ENCODE data around the gene SUCLG2.

Gene SUCLG2

DNA sequence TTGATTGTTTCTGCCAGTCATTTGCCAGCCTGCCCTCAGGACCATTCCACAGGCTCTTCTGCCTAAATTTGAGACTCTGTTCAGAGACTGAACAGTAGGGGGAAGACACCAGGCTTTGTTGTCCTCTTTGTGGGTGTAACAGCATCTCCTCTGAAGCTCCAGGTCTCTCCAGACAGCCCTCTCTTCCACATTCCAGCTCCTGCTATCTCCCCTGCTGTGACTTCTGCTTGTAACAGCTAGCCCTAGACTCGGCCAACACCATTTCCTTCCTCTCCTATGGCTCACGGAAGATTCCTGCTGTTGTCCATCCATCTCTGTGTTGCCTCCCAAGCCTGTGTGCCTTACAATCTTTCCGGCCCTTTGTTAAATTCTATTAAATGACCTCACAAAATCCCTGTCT, 40.2 kb downstream of the SUCLG2 start:
- Histone ChIP-seq H3K36me3 (ENCODE audit: insufficient read depth, low read length) (no peaks in the 10 kb centered on the region), H3K9me3 (ENCODE audit: control insufficient read depth, insufficient read depth, low read length) (no peaks in the 10 kb centered on the region), H3K4me1 (ENCODE audit: insufficient read depth, low read length) (peaks cover 8% of the 10 kb centered on the region; the same call in 1 of the 2 replicates), H3K9ac (ENCODE audit: low read depth, low read length) (no peak overlapping the region)

DNA sequence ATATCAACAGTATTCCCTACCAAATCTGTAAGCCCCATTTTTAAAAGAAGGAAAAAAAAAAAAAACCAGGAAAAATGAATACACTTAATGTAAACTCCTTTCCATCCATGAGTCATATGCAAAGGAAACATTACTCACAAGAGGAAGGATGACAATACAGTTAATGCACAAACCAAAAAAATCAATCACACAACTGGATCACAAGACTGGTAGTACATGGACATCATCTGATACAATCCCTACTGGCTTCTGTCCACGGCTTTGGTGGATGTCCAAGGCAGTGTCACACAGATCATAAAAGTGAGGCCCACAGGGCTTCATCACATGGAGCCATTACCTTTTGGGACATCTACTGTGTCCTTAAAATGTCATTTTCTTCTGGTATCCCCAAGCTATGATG, 44.0 kb downstream of the SUCLG2 start:
- no peak overlapping the region for H3K9ac ChIP-seq (ENCODE audit: low read depth, low read length)
- H3K9me3 ChIP-seq (ENCODE audit: control insufficient read depth, insufficient read depth, low read length): no peaks in the 10 kb centered on the region
- H3K36me3 ChIP-seq (ENCODE audit: insufficient read depth, low read length): no peaks in the 10 kb centered on the region
- H3K4me1 ChIP-seq (ENCODE audit: insufficient read depth, low read length): peaks cover 8% of the 10 kb centered on the region; the same call in 1 of the 2 replicates

DNA sequence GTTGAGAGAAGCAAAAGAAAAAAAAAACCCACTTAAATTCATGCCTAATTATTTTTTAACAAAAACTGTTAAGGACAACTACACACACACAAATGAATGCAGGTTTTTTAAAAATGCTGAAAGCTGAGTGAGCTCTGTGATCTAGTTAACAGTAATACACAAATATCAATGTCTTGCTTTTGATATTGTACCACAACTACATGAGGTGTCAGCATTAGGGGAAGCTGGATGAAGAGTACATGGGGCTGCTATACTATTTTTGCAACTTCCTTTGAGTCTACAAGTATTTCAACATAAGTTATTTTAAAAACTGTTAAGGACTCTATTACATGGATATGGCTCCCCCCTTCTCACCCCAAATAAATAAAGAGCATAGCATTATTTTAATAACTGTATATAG, 44.7 kb downstream of the SUCLG2 start:
- Histone ChIP-seq H3K9ac (ENCODE audit: low read depth, low read length) (no peak overlapping the region), H3K4me1 (ENCODE audit: insufficient read depth, low read length) (peaks cover 6% of the 10 kb centered on the region; the same call in 1 of the 2 replicates), H3K36me3 (ENCODE audit: insufficient read depth, low read length) (no peaks in the 10 kb centered on the region), H3K9me3 (ENCODE audit: control insufficient read depth, insufficient read depth, low read length) (no peaks in the 10 kb centered on the region)

DNA sequence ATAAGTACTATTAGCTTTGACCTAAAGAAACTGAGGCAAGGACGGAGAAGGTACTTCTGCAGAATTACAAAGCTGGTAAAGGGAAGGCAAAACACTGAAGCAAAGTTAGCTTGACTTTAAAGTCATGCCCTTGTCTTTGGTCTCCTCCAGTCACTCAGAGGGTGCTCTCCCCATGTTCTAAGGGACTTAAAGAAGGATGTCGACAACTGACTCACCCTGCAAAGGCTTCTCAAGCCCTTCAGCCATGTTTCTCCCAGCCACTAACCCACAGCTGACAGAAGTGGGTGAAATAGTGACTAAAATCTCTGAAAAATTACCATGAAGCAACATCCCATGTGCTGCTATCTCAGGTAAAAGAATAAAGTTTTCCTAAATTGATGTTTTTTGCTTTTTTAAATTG, 46.4 kb downstream of the SUCLG2 start:
- no peaks in the 10 kb centered on the region for H3K9me3 ChIP-seq (ENCODE audit: control insufficient read depth, insufficient read depth, low read length)
- no peak overlapping the region for H3K9ac ChIP-seq (ENCODE audit: low read depth, low read length)
- H3K36me3 ChIP-seq (ENCODE audit: insufficient read depth, low read length): no peaks in the 10 kb centered on the region
- H3K4me1 ChIP-seq (ENCODE audit: insufficient read depth, low read length): no peaks in the 10 kb centered on the region

DNA sequence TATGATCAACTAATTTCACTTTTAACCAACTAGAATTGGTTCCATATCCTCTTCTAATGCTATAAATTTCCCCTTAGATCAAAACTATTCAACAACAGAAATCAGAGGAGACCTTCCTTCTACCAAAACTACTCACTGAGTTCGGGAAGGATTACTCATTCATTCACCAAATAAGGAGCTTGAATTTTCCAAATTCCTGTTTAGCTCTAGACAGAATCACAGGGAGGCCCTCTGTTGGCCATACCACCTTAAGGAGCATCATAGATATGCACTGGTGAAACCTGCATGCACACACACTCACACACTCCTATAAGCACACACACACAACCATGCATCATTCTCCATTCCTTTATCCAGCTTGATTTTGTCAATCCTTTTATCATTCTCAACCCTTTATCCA, 49.0 kb downstream of the SUCLG2 start:
- Histone ChIP-seq H3K4me1 (ENCODE audit: insufficient read depth, low read length) (no peaks in the 10 kb centered on the region; the same call in 1 of the 2 replicates), H3K9me3 (ENCODE audit: control insufficient read depth, insufficient read depth, low read length) (no peaks in the 10 kb centered on the region), H3K36me3 (ENCODE audit: insufficient read depth, low read length) (no peaks in the 10 kb centered on the region), H3K9ac (ENCODE audit: low read depth, low read length) (no peak overlapping the region)

DNA sequence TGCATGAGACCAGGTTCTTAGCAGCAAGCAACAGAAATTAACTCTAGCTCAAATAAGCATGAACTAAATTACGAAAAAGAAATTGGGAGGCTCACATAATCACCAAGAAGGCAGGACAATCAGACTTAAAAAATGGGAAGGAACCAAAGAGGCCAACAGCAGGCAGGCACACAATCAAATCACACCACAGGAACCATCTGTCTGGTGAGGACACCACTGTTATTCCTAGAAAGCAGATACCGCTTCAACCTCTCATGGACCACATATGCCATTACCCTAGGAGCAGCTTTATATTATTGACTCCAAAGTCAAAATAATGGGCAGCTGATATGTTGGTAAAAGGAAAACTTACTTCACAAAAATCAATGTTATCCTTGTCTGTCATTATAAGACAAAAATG, 51.6 kb downstream of the SUCLG2 start:
- Histone ChIP-seq H3K9ac (ENCODE audit: low read depth, low read length) (no peak overlapping the region), H3K36me3 (ENCODE audit: insufficient read depth, low read length) (no peaks in the 10 kb centered on the region), H3K4me1 (ENCODE audit: insufficient read depth, low read length) (no peaks in the 10 kb centered on the region; the same call in 1 of the 2 replicates), H3K9me3 (ENCODE audit: control insufficient read depth, insufficient read depth, low read length) (no peaks in the 10 kb centered on the region)

DNA sequence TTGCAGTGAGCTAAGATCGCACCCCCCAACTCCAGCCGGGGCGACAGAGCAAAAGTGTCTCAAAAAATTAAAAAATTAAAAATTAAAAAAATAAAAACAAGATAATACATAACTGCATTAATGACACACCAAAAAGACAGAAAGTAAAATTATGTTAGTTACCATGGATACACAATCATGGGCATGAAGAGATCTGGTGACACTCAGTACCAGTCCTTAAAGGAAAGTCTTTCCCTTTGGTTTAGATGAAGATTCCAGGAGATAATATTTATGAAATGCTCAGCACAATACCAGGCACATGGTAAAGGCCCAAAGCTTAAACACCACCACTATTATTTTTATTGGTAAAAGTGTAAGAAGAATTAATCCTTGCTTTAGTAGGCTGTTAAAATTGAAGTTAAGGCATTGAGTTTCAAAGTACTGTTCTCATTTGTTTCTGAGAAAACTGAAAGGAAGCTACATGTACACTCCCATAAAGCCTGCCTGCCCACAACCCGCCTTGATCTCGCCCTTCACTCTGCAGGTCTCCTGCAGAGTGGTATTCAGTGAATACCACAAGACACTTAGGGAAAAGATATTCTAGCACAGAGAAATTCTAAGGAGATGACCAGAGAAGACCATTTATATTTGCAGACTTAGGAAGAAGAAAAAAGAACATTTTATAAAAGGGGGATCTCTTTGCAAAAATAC, 52.3 kb downstream of the SUCLG2 start:
- Histone ChIP-seq H3K36me3 (ENCODE audit: insufficient read depth, low read length) (no peaks in the 10 kb centered on the region), H3K9ac (ENCODE audit: low read depth, low read length) (no peak overlapping the region), H3K9me3 (ENCODE audit: control insufficient read depth, insufficient read depth, low read length) (no peaks in the 10 kb centered on the region), H3K4me1 (ENCODE audit: insufficient read depth, low read length) (no peaks in the 10 kb centered on the region; the same call in 1 of the 2 replicates)

DNA sequence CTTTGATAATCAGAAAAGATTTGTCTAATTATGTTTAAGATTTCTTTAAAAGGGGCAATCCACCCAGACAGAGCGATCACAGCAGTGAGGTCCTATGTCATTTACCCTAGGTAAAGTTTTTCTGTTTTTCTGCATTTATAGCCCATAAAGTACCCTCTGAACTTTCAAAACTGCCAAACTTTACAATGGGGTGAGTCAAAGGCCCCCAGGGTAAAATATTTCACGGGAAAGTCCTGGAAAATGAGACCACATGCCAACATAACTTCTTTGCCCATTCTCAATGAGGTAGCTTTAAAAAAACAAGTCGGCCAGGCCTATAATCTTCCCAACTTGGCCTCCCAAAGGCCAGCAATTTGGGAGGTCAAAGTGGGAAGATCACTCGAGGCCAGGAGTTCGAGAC, 53.0 kb downstream of the SUCLG2 start:
- no peaks in the 10 kb centered on the region for H3K36me3 ChIP-seq (ENCODE audit: insufficient read depth, low read length)
- H3K9me3 ChIP-seq (ENCODE audit: control insufficient read depth, insufficient read depth, low read length): no peaks in the 10 kb centered on the region
- no peaks in the 10 kb centered on the region; the same call in 1 of the 2 replicates for H3K4me1 ChIP-seq (ENCODE audit: insufficient read depth, low read length)
- H3K9ac ChIP-seq (ENCODE audit: low read depth, low read length): no peak overlapping the region

DNA sequence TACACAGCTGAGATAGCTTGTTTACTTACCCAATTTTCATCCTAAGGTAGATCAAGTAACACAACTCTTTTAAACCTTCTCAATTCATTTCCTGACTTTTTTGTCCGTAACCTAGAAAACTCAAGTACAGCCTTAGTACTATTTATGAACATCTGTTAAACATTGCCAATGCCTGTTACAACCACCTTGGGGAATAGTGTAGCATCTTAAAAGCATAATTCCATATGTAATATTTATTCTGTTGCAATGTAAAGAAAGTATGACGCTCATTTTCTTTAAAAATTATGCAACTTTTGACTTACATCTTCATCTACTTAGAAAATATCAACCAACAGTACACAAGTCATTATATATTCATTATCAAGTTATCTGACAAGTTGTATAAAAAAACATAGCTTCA, 54.6 kb downstream of the SUCLG2 start:
- no peaks in the 10 kb centered on the region for H3K9me3 ChIP-seq (ENCODE audit: control insufficient read depth, insufficient read depth, low read length)
- no peaks in the 10 kb centered on the region; the same call in 1 of the 2 replicates for H3K4me1 ChIP-seq (ENCODE audit: insufficient read depth, low read length)
- H3K36me3 ChIP-seq (ENCODE audit: insufficient read depth, low read length): no peaks in the 10 kb centered on the region
- no peak overlapping the region for H3K9ac ChIP-seq (ENCODE audit: low read depth, low read length)

DNA sequence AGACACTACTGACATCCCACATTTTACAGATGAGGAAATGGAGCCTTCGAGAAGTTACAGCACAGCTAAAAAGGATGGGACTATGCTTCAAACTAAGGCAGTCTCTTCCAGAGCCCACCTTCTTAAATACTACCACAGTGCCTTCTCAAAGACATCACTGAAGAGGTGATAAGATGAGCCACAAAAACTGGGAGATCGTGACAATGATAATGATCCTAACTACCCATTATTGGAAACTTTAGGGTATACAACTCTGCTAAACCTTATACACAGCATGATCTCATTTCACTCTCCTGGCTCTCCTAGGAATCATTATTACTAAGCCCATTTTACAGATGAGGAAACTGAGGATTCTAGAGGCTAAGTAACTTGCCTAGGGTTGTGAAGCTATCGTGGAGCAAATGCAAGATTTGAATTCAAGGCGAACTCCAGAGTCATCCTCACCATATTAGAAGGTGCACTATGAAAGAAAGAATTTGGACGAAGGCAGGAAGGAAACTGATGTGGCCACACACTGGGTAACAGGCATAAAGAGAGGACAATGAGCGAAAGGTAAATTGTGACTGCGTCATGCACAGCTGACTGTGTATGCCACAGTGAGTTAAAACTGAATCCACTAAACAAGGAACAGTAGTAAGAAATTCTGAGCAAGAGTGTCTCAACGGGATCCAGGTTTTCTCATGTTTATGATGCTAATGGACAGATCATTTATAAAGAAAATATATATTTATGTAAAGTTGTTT, 55.4 kb downstream of the SUCLG2 start:
- no peaks in the 10 kb centered on the region; the same call in 1 of the 2 replicates for H3K4me1 ChIP-seq (ENCODE audit: insufficient read depth, low read length)
- H3K9ac ChIP-seq (ENCODE audit: low read depth, low read length): no peak overlapping the region
- no peaks in the 10 kb centered on the region for H3K9me3 ChIP-seq (ENCODE audit: control insufficient read depth, insufficient read depth, low read length)
- H3K36me3 ChIP-seq (ENCODE audit: insufficient read depth, low read length): no peaks in the 10 kb centered on the region

DNA sequence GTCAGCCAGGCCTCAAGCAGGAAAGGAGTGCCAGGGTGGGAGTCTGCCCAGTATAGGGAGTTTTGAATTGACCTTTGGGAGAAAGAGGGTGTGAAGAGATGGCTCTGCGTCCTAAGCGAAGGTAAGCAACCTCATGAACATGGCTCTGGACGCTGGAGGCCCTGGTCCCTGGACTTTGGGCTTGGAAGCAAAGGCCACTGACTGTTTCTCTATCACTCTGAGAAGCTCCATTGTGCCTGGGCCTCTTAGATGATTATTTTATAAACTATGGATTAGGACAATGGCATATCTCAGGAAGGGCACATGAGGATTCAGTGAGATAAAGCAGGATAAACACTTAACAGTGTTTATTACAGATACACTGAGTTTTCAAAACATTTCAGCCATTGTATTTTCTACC, 59.0 kb downstream of the SUCLG2 start:
- Histone ChIP-seq H3K36me3 (ENCODE audit: insufficient read depth, low read length) (no peaks in the 10 kb centered on the region), H3K9me3 (ENCODE audit: control insufficient read depth, insufficient read depth, low read length) (no peaks in the 10 kb centered on the region), H3K4me1 (ENCODE audit: insufficient read depth, low read length) (no peaks in the 10 kb centered on the region), H3K9ac (ENCODE audit: low read depth, low read length) (no peak overlapping the region)

DNA sequence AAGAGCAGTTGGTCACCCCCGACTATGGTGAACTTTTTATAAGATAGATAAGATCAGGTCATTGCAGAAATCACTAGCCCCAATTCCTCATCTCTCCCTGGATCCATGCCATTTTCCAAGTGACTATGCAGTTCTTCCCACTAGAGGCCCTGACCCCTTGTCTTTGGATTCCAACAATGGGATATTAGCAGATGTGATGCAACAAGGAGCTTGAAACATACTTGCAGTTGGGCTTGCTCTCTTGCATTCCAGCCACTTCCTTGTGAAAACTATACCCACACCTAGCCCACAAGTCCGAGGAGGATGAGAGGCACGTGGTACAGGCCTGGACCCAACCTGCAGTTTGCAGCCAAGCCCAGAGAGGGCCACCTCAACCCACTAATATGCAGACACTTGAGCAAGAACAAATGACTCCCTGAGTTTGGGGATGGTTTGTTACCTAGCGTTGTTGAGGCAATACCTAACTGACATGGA, 60.6 kb downstream of the SUCLG2 start:
- Histone ChIP-seq H3K9me3 (ENCODE audit: control insufficient read depth, insufficient read depth, low read length) (no peaks in the 10 kb centered on the region), H3K4me1 (ENCODE audit: insufficient read depth, low read length) (no peaks in the 10 kb centered on the region), H3K9ac (ENCODE audit: low read depth, low read length) (no peak overlapping the region), H3K36me3 (ENCODE audit: insufficient read depth, low read length) (no peaks in the 10 kb centered on the region)

DNA sequence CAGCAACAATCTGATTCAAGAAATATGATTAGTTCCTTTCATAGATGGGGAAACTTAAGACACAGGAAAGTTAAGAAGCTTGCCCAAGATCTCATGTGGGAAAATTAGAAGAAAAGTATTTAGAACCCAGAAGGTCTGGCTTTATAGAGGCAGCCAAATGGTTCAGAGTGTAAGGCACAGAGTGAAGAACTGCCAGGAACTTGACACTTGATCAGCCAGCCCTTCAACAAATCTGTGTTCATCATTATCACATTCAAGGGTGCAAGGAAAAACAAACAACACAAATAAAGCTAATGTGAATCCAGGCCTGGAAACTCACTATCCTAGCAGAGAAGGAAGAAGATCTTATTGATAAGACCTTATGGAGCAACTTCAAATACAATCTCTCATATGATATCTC, 62.4 kb downstream of the SUCLG2 start:
- H3K36me3 ChIP-seq (ENCODE audit: insufficient read depth, low read length): no peaks in the 10 kb centered on the region
- H3K9me3 ChIP-seq (ENCODE audit: control insufficient read depth, insufficient read depth, low read length): no peaks in the 10 kb centered on the region
- no peak overlapping the region for H3K9ac ChIP-seq (ENCODE audit: low read depth, low read length)
- no peaks in the 10 kb centered on the region for H3K4me1 ChIP-seq (ENCODE audit: insufficient read depth, low read length)

DNA sequence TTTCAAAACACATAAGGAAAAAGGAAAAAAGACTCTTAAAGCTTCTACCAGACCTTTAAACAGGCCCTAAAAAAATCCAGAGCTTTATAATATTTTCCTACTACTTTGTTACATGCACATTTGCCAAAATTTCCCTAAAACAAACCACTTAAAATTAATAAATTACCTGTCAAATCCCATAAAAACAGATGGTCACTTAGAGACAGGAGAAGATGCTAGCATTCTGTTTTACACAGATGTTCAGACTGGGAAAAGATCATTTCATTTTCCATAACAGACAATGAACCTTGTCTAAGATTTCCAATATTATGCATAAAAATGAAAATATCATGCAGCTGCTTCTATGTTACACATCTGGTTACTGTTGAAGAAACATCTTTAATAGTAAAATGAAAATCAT, 66.6 kb downstream of the SUCLG2 start:
- Histone ChIP-seq H3K36me3 (ENCODE audit: insufficient read depth, low read length) (no peaks in the 10 kb centered on the region), H3K9me3 (ENCODE audit: control insufficient read depth, insufficient read depth, low read length) (no peaks in the 10 kb centered on the region), H3K9ac (ENCODE audit: low read depth, low read length) (no peak overlapping the region), H3K4me1 (ENCODE audit: insufficient read depth, low read length) (no peaks in the 10 kb centered on the region)

DNA sequence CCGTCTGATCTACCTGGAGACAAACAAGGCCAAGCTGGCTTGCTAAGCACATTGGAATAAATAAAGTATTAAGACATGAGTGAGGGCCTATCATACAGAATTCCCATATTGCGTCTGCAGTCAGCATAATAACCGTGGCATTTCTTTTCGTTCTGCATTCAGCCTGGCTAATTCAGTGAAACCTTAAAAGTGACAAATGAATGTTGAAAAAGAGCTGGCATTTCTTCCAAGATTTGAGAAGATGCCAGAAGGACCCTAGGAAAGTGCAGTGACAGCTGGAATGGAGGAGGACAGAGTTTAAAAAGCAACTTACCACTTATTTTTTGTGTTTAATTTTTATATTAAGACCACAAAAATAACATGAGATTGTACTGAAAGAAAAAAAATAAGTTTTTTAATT, 67.1 kb downstream of the SUCLG2 start:
- H3K36me3 ChIP-seq (ENCODE audit: insufficient read depth, low read length): no peaks in the 10 kb centered on the region
- H3K4me1 ChIP-seq (ENCODE audit: insufficient read depth, low read length): no peaks in the 10 kb centered on the region
- H3K9me3 ChIP-seq (ENCODE audit: control insufficient read depth, insufficient read depth, low read length): no peaks in the 10 kb centered on the region
- H3K9ac ChIP-seq (ENCODE audit: low read depth, low read length): no peak overlapping the region

Measured in ES-I3 (cell line).